OCI-LY3 (cell line): ENCODE results near the gene DMAC2.

ENCODE experiments used
- H2AFZ ChIP-seq: fragments of 200-600, 300-600 bp; shearing (Covaris generic); 2 replicates; pipeline ENCODE4 v1.6.0; 2014; ENCODE audit warnings: antibody characterized with exemption, low read depth, low read length
- H3K27ac ChIP-seq: fragments of 200-600, 300-600 bp; sonication (generic); 2 replicates; pipeline ENCODE4 v1.5.1; 2014; ENCODE audit warnings: mild to moderate bottlenecking, low read length, moderate library complexity, mixed read lengths
- H3K27me3 ChIP-seq: fragments of 200-600, 300-600 bp; sonication (generic); 2 replicates; pipeline ENCODE4 v1.6.1; 2014; ENCODE audit warnings: low read depth, low read length, mixed read lengths
- H3K36me3 ChIP-seq: fragments of 200-600, 300-600 bp; sonication (generic); replicated peaks from 2 replicates; pipeline ENCODE3; 2014; ENCODE audit warnings: low read depth, low read length, mixed read lengths
- H3K4me1 ChIP-seq: fragments of 300-600, 200-600 bp; sonication (generic); 2 replicates; pipeline ENCODE4 v1.6.1; 2014; ENCODE audit warnings: low read length, mixed read lengths
- H3K4me2 ChIP-seq: fragments of 200-600, 300-600 bp; sonication (generic); 2 replicates; pipeline ENCODE4 v1.6.1; 2014; ENCODE audit warnings: low read length, mixed read lengths
- H3K4me3 ChIP-seq: fragments of 300-600, 200-600 bp; sonication (generic); 2 replicates; pipeline ENCODE4 v1.5.1; 2014; ENCODE audit warnings: antibody characterized with exemption, mild to moderate bottlenecking, low read length, moderate library complexity
- H3K79me2 ChIP-seq: fragments of 300-600, 200-600 bp; shearing (Covaris generic); 2 replicates; pipeline ENCODE4 v1.6.1; 2014; ENCODE audit warnings: mild to moderate bottlenecking, low read length, mixed read lengths
- H3K9ac ChIP-seq: fragments of 300-600, 200-600 bp; shearing (Covaris generic); 2 replicates; pipeline ENCODE4 v1.6.0; 2014; ENCODE audit warnings: mild to moderate bottlenecking, low read length, moderate library complexity
- H3K9me3 ChIP-seq: fragments of 200-600, 300-600 bp; shearing (Covaris generic); 2 replicates; pipeline ENCODE4 v1.6.1; 2014; ENCODE audit warnings: low read length, mixed read lengths; ENCODE audit not compliant: insufficient read depth
- H4K20me1 ChIP-seq: fragments of 200-600, 300-600 bp; sonication (generic); 2 replicates; pipeline ENCODE4 v1.6.1; 2016; ENCODE audit warnings: low read length, mixed read lengths; ENCODE audit not compliant: insufficient read depth
- EZH2phosphoT487 ChIP-seq: fragments of 200-600 bp; shearing (Covaris generic); IDR thresholded peaks from 2 replicates; pipeline ENCODE4 v1.6.1; 2018; ENCODE audit warnings: antibody characterized with exemption, mixed run types, low read depth
- TF ChIP-seq, protein P1 (sequence below): fragments of 200-600, 300-600 bp; sonication (generic); IDR thresholded peaks from 2 replicates; pipeline ENCODE4 v1.5.1; 2014; ENCODE audit warnings: antibody characterized with exemption, low read length, low read depth

The DMAC2 gene

DNA sequence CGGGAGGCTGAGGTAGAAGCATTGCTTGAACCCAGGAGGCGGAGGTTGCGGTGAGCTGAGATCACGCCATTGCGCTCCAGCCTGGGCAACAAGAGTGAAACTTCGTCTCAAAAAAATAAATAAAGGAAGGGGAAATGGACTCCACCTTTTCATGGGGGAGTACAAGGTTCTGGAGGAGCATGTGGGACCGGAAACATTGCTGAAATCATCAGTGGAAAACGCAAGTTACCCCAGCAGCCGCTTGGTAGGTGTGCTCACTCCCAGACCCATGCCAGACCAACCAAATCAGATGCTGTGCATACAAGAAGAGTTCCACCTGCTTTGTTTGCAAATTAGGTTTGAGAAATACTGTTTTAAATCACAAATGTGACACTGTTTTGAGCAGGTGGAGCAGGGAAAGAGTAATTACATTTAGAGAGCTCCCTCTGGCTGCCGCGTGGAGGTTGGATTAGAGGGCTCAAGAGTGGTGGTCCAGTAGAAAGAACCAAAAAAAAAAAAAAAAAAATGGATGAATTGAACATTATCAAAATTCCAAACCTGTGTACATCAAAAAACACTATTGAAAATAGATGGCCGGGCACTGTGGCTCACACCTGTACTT lies 8.1 kb upstream of the DMAC2 start:
- Histone ChIP-seq H3K4me2 (no peak overlapping the region), H3K79me2 (no peaks in the 10 kb centered on the region), H3K9me3 (no peaks in the 10 kb centered on the region), H3K36me3 (no peaks in the 10 kb centered on the region), H3K4me1 (peaks cover 24% of the 10 kb centered on the region), H3K27ac (no peak overlapping the region), H3K27me3 (peaks cover 3% of the 10 kb centered on the region; the same call in 1 of the 2 replicates), H2AFZ (no peak overlapping the region), H3K4me3 (no peak overlapping the region), H3K9ac (no peak overlapping the region), H4K20me1 (no peaks in the 10 kb centered on the region)
- TF ChIP-seq, protein P1, sequence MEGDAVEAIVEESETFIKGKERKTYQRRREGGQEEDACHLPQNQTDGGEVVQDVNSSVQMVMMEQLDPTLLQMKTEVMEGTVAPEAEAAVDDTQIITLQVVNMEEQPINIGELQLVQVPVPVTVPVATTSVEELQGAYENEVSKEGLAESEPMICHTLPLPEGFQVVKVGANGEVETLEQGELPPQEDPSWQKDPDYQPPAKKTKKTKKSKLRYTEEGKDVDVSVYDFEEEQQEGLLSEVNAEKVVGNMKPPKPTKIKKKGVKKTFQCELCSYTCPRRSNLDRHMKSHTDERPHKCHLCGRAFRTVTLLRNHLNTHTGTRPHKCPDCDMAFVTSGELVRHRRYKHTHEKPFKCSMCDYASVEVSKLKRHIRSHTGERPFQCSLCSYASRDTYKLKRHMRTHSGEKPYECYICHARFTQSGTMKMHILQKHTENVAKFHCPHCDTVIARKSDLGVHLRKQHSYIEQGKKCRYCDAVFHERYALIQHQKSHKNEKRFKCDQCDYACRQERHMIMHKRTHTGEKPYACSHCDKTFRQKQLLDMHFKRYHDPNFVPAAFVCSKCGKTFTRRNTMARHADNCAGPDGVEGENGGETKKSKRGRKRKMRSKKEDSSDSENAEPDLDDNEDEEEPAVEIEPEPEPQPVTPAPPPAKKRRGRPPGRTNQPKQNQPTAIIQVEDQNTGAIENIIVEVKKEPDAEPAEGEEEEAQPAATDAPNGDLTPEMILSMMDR = peak; percentile 20
- TF ChIP-seq EZH2phosphoT487 = no peak

DNA sequence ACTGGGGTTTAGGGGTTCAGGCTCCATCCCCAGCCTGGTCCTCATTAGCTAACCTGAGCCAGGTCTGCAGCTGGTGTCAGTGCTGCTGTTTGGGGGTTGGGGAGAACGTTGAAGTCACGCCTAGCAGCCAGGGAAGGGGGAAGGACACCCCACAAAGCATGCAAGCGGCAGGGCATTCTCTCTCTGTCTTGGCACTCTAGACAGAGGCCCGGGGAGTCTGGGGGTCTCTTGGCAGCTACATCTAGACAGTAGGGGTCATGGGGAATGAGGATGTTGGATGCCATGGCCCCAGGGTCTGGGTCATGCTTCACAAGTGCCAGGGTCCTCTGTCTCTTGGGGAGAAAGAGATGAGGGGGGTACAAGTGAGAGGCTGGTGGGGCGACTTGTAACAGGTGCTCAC lies 5.9 kb upstream of the DMAC2 start:
- no peak overlapping the region for H3K4me2 ChIP-seq
- no peak for TF ChIP-seq EZH2phosphoT487
- TF ChIP-seq, protein P1 = no peak
- no peaks in the 10 kb centered on the region for H3K9me3 ChIP-seq
- H3K4me1 ChIP-seq = peaks cover 25% of the 10 kb centered on the region
- no peaks in the 10 kb centered on the region for H3K36me3 ChIP-seq
- H2AFZ ChIP-seq = no peak overlapping the region
- no peak overlapping the region for H3K27ac ChIP-seq
- no peak overlapping the region for H3K4me3 ChIP-seq
- H3K9ac ChIP-seq = no peak overlapping the region
- H4K20me1 ChIP-seq = no peaks in the 10 kb centered on the region
- H3K79me2 ChIP-seq = no peaks in the 10 kb centered on the region
- H3K27me3 ChIP-seq = peaks cover 3% of the 10 kb centered on the region; the same call in 1 of the 2 replicates

DNA sequence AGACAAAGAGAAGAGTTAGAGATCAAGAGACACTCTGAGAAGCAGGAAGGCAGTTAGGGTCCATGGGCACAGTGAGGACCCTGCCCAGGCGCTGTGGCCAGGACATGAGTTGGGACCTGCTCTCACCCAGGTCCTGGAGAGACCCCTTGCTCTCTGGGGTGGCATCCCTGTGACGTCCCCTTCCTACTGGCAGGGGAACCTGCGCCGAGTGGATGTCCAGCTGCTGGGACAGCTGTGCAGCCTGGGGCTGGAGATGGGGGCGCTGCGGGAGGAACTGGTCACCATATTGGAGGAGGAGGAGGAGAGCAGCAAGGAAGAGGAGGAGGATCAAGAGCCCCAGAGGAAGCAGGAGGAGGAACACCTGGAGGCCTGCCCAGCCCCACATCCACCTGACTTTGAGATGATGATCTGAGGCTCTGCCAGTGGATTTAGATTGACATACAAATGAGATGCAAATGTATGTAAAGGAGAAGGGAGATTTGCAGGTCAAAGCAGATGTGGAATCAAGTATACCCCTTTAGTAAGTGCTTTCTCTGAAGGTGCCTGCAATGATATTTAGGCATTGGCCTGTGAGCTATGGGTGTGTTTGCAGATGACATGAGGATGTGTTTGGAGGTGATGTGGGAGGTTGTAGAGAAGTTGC lies 4.2 kb upstream of the DMAC2 start:
- Histone ChIP-seq H3K79me2 (peaks cover 7% of the 10 kb centered on the region), H3K27me3 (peaks cover 3% of the 10 kb centered on the region; the same call in 1 of the 2 replicates), H3K4me3 (0 out of 2 replicates have a peak overlapping the region, but pooled peaks have one; percentile 22), H3K9me3 (no peaks in the 10 kb centered on the region), H2AFZ (peak overlapping the region; percentile 97), H3K36me3 (no peaks in the 10 kb centered on the region), H4K20me1 (no peaks in the 10 kb centered on the region), H3K9ac (peak overlapping the region; percentile 34; the same call in 1 of the 2 replicates), H3K4me1 (peaks cover 24% of the 10 kb centered on the region), H3K27ac (no peak overlapping the region), H3K4me2 (peak overlapping the region; percentile 62)
- TF ChIP-seq EZH2phosphoT487 = no peak
- TF ChIP-seq, protein P1 = no peak
